GM18511 (cell line): ENCODE results near the gene BRSK2.

Experiments
- ATAC-seq: cut with Tn5 transposase; IDR thresholded peaks from one replicate; pipeline ENCODE4 v1.9.1; 2021; ENCODE audit warnings: mild to moderate bottlenecking, moderate library complexity; ENCODE audit not compliant: unreplicated experiment

Gene BRSK2

GRCh38 chr11:1449490-1450243 lies 59.9 kb downstream of the BRSK2 start:
- no peak for ATAC-seq

DNA sequence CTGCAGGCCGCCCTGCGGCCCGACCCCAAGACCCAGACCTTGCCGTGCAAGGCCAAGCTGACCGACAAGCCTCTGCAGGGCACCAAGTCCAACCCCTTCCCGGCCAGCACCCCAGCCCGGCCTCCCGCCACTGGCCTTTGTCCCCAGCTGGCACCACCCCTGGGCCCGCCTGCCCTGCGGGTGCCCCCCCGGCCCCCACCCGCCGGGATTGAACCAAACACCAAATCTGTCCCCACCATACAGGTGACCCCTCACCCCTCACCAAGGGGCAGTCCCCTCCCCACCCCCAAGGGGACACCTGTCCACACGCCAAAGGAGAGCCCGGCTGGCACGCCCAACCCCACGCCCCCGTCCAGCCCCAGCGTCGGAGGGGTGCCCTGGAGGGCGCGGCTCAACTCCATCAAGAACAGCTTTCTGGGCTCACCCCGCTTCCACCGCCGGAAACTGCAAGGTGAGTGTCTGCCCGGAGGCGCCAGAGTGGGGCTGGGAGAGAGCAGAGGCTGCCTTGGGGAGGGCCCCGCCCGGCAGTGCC lies 60.7 kb downstream of the BRSK2 start:
- no peak for ATAC-seq

GRCh38 chr11:1450949-1451710 lies 61.4 kb downstream of the BRSK2 start:
- ATAC-seq: no peak

DNA sequence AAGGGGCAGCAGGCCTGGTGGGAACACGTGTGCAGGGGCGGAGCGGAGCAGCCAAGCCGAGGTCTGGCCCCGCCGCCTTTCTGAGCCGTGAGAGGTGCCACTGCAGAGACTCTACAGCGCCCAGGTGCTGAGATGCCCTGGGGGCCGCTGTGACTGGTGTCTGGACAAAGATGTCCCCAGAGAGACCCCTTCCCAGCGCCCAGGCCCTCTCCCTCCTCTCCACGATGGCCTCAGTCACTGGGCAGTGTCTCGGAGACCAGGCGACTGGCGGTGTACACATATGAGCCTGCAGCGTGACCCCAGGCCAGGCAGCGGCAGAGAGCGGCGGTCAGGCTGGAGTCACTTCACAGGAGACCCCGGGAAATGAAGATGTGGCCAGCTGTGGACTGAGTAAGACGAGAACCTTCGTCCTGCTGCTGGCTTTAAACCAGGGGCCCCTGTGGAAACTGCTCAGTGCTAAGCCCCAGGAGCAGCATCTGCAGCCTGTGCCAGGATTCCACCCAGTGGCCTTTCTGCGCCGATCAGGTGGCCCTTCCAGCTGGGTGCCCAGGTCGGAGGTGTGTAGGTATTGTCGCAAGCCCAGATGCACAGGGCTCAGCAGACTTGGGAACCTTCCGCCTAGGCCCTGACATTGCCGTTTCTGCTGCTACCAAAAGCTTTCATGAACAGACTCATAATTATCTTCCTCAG lies 62.2 kb downstream of the BRSK2 start:
- ATAC-seq: no peak

DNA sequence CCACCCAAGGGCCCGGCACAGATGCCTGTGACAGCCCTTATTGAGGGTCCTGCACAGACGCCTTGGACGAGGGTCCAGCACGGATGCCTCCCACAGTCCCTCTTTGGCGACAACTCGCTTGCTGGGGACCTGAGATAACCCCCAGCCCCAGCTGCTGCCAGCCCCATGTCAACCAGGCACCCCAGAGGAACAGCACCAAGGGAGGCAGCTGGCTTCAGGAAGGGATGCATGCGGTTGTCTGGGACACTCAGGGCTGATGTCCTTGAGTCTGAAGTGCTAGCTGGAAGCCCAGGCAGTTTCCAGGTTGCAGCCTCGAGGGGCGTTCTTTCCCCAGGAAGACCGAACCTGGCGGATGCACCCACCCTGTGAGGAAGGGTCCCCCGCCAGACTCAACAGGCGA lies 63.0 kb downstream of the BRSK2 start:
- ATAC-seq: no peak

- ATAC-seq: no peak
Measured at GRCh38 chr11:1453611-1454034, 63.9 kb downstream of the BRSK2 start.

DNA sequence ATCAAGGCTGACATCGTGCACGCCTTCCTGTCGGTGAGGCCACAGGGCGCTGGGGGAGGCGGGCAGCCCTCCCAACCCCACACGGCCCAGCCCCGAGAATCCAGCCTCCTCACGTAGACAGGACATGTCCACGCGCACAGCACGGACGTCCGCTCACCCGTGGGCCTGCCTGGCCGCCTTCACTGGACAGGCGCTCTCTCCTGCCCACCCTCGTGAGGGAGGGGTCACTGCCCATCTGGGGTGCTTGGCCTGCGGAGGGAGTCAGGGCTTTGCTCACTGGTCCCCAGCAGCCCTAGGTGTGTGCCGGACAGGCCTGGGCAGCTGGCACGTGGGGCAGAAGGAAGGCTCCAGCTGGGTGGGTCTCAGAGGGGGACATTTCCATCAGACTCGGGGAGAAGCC lies 64.8 kb downstream of the BRSK2 start:
- ATAC-seq: no peak

DNA sequence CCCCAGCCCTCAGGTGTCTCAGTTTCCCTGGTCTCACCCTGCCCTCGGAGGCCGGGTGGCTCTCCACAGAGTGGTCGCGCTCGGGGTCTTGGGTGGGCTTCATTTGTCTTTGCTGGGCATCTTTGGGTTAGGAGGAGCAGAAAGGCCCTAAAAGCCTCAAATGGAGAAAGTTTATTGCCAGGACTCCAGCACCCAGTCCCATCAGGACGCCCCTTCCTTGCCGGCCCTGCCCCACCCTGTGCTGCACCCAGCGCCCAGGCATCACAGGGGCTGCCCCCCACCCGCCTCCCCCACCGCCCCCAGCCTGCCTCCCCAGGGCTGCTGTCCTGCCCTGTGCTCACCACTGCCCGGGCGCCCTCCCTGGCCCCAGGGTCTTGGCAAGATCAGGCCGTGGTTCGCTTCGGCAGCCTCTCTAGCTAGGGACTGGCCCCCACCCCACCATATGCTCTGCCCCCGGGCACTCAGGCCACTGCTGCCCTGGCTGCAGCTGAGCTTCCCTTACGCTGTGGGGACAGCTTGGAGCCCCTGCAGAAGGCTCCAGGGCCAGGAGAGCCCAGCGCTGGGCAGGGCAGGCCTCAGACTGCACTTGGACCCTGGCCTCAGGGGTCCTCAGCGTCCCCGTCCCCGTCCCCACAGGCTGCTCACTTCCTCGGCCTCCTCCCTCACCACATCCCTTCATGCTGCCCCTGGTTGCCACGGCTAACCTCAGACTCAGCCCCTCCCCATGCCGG lies 65.5 kb downstream of the BRSK2 start:
- ATAC-seq: no peak

GRCh38 chr11:1455763-1456060 lies 66.0 kb downstream of the BRSK2 start:
- ATAC-seq: no peak

- ATAC-seq: no peak
Measured at GRCh38 chr11:1456176-1456575, 66.4 kb downstream of the BRSK2 start.

DNA sequence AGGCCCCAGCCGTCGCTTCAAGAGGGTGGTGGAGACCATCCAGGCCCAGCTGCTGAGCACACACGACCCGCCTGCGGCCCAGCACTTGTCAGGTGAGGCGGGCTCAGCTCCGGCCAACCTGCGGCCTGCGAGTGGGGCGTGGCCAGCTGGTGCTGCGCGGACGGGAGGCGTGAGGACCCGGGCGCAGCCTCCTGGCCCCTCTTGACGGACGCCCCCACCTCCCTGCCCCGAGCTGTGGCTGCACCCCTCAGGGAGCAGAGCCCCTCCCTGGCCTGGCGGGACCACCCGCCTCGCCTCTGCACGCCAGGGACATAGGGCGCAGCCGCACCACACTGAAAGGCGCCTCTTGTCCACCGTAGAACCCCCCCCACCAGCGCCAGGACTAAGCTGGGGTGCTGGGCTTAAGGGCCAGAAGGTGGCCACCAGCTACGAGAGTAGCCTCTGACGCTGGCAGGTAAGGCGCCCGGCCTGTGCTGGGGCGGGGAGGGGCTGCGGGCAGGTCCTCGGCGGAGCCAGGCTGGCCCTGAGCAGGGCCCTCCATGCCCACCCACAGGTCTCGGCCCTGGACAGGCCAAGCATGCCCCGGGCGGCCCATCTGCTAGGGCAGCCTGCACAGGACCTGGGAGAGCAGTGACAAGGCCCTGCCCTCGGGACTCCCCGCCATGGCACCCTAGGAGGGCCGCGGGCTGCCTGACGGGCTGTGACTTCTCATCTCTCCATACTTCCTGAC lies 67.0 kb downstream of the BRSK2 start:
- no peak for ATAC-seq

DNA sequence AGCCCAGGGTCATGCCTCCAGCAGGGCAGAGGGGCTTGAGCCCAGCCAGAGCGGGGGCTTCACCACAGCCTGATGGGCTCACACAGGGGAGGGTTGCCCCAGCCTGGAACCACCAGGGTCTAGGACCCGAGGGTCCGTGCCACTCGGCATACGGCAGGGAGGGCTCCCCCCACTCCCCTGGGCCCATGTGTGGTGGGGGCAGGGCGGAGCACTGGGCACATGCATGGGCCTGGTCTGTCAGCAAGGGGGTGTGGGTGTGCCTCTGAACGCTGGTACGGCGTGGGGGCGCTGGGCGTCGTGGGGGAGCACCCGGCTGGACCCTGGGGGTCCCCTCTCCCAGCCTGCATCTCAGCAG lies 67.6 kb downstream of the BRSK2 start:
- ATAC-seq: no peak

DNA sequence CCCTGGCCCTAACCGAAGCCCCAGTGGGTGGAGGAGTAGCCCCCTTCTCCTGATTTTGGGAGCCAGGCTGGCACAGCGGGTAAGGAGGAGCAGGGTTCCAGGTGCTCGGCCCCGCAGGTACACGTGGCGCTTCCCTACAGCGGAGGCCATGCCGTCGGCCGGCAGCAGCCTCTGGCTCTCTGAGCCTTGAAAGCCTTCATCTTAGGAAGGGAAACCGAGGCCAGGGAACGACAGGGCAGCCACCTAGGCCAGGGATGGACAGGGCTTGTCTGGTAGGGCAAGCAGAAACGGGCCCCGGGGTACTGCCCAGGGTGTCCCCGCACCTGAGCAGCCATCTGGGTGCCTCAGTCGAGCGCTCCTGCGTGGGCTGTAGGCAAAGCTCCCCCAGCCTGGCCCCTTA lies 68.1 kb downstream of the BRSK2 start:
- ATAC-seq: no peak

DNA sequence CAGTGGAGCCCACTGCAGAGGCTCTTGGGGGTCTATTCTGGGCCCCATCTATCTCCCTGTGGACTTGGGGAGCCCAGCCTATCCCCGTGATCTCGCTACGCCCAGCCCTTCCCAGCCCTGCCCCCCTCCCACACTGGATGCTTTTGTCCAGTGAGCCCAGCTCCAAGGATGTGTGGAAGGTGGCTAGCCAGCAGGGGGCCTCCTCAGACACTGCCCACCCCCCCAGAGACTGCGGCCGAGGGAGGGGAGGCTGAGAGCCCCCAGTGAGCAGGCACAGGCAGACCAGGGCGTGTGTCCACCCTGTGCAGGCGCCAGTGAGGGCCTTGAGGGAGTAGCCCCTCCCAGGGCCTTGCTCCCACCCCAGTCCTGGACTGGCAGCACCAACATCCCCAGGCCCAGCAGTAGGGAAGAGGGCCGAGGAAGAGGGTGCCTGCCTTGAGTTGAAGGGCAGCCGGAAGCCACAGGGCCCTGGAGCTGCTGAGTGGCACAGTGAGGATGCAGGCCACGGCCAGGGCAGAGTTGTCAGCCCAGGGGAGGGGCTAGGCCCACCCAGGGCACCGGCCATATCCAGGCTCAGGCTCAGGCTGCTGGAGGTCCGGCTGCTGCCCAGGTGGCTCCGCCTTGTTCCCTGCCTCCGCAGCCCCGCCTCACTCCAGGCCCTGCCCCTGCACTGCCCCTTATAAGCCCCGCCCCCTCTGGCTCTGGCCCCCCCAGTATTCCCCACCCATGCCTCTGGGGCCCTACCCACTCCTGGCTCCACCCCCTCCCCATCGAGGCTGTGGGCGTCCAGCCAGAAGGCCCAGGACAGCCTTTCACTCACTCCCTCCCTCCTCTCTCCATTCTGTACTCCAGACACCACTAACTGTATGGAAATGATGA lies 68.8 kb downstream of the BRSK2 start:
- ATAC-seq: no peak

DNA sequence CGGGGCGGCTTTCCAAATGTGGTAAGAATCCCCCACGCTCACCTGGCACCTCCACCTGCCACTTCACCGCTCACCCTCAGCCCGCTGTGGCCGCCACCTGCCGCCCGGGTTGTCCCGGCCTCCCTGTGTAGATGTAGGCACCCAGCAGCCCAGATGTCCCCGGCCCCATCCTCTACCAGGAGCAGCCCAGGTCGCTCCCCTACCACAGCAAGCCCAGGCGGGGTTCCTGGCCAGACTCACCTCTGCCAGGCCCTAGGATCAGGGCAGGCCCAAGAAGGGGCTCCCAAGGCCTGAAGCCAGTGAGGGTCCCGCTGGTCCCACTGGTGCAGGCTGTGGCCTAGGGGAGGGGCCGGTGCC lies 69.5 kb downstream of the BRSK2 start:
- no peak for ATAC-seq

- ATAC-seq: no peak
Measured at GRCh38 chr11:1459764-1460395, 70.1 kb downstream of the BRSK2 start.

GRCh38 chr11:1460396-1460985 lies 70.8 kb downstream of the BRSK2 start:
- ATAC-seq: no peak

- no peak for ATAC-seq
Measured at GRCh38 chr11:1460986-1461825, 71.5 kb downstream of the BRSK2 start.
